ENCODE measurements around the gene RBM20.

Gene RBM20

DNA sequence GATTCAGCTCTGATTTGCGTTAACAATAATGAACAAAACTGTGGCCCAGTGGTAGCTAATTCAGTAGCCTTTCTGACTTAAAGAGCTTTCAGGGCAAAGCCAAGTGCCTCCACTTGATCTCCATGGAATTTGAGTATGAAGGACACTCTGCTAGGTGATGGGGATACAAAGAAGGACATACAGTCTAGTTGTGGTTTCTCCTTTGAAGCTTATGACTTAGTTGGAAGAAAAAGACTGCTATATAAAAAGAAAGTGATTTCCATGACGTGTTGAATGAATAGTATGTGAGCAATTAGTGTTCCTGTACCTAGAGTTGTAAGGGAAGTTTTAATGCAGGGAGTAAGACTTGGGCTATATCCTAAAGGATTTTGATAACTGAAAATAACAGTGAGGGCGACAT is 235.9 kb downstream of the RBM20 start:
- no peak for DNase-seq

DNA sequence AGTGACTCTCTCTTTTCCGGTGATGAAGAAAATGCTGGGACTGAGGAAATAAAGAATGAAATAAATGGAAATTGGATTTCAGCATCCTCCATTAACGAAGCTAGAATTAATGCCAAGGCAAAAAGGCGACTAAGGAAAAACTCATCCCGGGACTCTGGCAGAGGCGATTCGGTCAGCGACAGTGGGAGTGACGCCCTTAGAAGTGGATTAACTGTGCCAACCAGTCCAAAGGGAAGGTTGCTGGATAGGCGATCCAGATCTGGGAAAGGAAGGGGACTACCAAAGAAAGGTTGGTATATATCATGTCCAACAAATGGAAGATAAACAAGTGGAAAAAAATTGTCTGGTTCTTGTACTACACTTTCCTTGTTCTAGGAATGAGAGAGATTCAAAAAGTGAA is 237.1 kb downstream of the RBM20 start:
- DNase-seq: no peak

GRCh38 chr10:110881905-110882304 is 237.8 kb downstream of the RBM20 start:
- no peak for DNase-seq

DNA sequence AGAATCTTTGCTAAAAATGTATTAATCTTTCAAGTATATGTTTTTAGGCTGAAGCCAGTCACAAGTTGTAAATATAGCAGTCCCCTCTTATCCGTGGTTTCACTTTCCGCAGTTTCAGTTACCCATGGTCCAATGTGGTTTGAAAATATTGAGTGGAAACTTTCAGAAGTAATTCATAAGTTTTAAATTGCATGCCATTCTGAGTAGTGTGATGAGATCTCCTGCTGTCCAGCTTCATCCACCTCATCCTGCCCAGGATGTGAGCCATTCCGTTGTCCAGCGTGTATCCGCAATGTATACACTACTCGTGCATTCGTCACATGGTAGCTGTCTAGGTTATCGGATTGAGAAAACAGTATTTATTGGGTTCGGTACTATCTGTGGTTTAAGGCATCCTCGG is 239.8 kb downstream of the RBM20 start:
- no peak for DNase-seq

- DNase-seq: no peak
Observed at GRCh38 chr10:110885932-110886674, 242.0 kb downstream of the RBM20 start.

DNA sequence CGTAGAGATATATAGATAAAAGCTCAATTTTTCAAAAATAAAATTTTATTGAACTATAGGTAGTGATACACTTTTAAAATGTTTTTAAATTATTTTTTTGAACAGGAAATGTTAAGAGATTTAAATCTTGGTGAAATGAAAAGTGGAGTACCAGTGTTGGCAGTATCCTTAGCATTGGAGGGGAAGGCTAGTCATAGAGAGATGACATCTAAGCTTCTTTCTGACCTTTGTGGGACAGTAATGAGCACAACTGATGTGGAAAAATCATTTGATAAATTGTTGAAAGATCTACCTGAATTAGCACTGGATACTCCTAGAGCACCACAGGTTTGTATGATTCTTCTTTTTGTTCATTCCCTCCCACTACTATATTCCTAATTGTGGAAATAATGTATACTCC is 243.4 kb downstream of the RBM20 start:
- DNase-seq: no peak

All from DMS53 (cell line).